SK-N-DZ (cell line): ENCODE results near the gene CRYBB1.
A peak's percentile ranks its signal among the peaks of the same experiment; 100 is the strongest.
"Not testable (repeated sequence)": the region's sequence is repeated elsewhere in the genome, so short reads cannot be mapped to it uniquely, and the experiment has no call there.

Source experiments
- DNase-seq: peaks from one replicate; pipeline ENCODE4 v3.0.0-alpha.2; 2015; ENCODE audit warnings: low spot score

The CRYBB1 gene

DNA sequence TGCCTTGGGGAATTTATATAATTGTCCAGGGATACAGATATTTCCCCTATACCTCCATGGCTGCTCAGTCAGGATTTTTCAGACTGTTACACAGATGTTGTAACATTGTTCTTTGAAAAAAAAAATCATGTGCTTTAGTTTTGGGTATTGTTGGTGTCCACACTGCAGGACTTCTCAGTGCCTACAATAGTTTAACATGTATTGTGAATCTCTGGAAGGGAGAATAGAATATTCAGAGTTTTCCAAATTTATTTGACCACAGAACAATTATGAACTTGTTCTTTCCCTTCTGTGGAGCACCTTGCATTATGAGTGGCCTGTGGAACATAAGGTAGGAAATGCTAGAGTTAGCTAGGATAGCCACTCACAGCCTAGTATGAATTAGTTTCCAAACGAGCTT is 18.5 kb upstream of the CRYBB1 start:
- DNase-seq, result no peak

DNA sequence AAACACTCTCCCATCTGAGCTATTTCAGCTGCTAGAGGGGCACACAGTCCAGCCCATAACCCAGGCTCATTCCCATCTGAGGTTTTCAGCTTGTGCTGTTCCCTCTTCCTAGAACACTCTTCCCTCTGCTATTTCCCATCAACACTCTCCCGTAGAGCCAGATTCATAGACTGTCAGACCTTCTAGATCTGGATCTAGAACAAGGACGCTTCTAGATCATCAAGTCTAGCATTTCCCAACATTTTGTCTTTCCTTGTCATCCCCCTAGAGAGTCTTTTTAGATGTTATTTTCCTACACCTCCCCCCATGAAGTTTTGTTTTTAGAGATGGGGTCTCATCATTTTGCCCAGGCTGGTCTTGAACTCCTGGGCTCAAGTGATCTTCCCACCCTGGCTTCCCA is 17.3 kb upstream of the CRYBB1 start:
- no peak for DNase-seq

GRCh38 chr22:26634189-26634588 is 16.4 kb upstream of the CRYBB1 start:
- DNase-seq, result no peak

DNA sequence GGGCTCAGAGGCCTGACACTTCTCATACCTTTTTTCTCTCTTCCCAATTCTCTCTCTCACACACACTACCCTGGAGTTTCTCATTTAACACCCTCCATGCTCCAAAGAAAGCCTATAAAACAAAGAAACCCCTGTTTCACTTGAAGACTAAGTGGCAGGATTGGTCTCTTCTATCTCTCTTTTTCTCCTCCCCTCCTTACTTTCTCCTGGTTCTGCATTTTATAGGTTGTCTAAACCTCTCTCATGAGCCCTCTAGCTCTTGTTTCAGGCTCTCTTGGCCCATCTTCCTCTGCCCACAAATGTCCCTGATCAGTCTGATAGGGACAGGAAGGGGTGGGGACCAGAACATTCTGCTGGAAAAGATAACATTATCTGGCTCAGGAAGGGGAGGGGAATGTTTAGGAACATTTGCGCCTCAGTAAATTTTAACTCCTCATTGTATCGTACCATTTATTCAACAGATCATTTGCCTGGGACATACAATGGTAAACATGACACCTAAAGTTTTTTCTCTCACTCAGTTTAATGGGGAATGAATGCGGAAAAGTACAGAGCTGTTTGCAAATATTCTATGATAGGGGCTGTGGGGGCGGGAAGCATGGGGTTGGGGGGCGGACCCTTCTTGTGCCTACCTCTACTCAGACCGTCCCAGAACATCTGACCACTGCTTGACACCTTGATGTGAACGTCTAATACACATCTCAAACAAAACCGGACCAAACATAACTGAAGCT is 14.8 kb upstream of the CRYBB1 start:
- no peak for DNase-seq

GRCh38 chr22:26631282-26631681 is 13.5 kb upstream of the CRYBB1 start:
- DNase-seq, result no peak

GRCh38 chr22:26629988-26630761 is 12.3 kb upstream of the CRYBB1 start:
- DNase-seq, result no peak

DNA sequence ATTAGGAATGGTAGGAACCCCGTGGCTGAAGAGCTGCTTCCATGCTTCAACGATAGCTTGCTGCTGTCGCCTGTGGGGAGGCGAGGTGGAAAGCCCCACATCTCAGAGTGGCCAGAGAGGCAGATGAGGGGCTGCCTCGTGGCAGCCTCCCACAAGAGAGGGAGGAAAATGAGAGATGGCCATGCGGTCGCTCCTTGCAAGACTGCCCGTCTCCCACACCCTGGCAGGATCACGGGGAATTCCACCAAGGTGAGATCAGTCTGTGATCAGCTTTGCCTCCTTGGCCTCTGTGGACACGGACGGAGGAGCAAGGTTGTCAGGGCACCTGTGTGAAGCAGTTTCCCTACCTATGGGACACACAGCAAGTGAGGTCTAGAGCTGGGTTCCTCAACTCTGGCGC is 7.0 kb upstream of the CRYBB1 start:
- no peak for DNase-seq

DNA sequence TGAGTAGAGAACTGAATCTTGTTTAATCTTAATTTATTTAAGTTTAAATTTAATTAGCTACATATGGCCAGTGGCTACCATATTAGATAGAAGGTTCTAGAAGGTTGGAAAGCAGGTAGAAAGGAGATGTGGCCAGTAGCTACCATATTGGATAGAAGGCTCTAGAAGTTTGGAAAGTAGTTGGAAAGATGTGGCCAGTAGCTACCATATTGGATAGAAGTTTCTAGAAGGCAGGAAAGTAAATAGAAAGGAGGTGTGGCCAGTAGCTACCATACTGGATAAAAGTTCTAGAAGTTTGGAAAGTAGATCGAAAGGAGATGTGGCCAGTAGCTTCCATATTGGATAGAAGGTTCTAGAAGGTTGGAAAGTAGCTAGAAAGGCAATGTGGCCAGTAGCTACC is 6.2 kb upstream of the CRYBB1 start:
- no peak for DNase-seq

DNA sequence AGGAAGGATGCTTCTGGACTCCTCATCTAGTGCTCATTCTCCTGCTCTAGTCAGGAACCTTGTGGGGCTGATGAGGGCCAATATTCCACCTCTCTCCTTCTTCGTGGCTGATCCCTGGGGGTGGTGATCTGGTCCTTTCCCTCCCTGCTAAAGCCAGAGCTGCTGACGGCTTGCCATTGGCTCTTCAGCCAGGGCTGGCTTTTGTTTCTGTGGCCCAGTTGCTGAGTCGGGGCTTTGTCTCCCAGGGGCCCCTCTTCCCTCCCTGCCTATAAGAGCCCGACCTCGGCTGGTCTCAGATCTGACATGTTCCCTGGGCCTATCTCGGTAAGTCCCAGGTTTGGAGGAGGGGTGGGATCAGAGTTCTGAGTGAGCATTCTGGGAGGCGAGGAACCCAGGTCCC is 3.8 kb upstream of the CRYBB1 start, which contains the start of gene CRYBA4:
Gene CRYBA4, plus strand, starts transcription at position 301 of the 400 bp plus-strand sequence. CDS start 634 bp downstream, outside the sequence.
- no peak for DNase-seq

- no peak for DNase-seq
Measured at GRCh38 chr22:26620197-26620596, 2.4 kb upstream of the CRYBB1 start.

- no peak for DNase-seq
Measured at GRCh38 chr22:26619510-26619909, 1.7 kb upstream of the CRYBB1 start.

- DNase-seq, result no peak
Measured at GRCh38 chr22:26618455-26618854, 628 bp upstream of the CRYBB1 start.

- peak; percentile 21 for DNase-seq
Measured at GRCh38 chr22:26616650-26617049, 1.2 kb downstream of the CRYBB1 start.

DNA sequence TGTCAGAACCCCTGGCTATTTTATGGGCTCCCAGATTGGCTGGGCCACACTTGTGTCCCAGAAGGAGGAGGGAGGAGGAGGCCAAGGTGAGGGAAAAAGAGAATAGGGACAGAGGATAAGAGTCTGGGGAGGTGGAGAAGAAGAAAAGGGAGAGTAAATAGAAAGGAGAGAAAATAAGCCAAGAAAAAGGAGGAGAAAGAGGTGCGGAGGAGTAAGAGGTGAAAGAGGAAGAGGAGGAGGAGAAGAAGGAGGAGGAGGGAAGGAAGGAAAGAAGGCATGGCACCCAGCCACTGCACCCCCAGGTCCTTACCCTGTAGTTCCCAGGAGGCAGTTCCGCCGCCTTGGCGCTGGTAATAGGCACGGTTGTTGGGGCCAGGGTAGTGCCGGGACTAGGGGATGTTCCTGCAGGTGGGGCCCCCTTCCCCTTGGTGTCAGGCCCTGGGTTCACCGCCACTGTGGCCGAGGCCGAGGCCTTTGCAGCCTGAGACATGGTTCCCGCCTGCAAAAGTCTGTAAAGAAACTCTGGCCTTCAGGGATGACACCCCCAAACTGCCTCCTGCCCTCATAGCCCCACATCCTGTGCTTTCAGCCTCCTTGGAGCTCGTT is 1.9 kb downstream of the CRYBB1 start:
- no peak for DNase-seq

DNA sequence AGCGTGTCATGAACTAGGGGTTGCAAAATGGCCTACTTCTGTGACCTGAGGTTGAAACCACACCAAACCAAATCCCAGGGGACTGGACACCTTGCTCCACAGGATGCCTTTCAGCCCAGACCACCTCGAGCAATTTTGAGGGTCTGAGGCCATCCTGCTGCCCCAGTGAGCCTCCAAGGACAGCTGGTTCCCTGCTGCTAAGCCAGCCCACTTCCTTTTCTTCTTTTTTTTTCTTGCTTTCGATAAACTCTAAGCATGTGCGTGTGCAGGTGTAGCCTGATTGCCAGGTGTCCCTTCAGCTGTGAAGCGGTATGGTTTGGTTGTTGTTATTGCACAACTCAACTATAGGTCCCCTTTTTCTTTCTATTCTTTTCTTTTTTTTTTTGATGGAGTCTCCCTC is 2.7 kb downstream of the CRYBB1 start:
- no peak for DNase-seq

- no peak for DNase-seq
Measured at GRCh38 chr22:26614322-26614721, 3.5 kb downstream of the CRYBB1 start.

DNA sequence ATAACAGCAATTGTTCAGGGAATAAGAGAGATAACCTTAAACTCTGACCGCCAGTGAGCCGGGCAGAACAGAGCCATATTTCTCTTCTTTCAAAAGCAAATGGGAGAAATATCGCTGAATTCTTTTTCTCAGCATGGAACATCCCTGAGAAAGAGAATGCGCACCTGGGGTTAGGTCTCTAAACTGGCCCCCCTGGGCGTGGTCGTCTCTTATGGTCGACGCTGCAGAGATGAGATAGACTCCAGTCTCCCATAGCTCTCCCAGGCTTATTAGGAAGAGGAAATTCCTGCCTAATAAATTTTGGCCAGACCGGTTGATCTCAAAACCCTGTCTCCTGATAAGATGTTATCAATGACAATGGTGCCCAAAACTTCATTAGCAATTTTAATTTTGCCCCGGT is 4.1 kb downstream of the CRYBB1 start:
- not testable (repeated sequence) for DNase-seq

DNA sequence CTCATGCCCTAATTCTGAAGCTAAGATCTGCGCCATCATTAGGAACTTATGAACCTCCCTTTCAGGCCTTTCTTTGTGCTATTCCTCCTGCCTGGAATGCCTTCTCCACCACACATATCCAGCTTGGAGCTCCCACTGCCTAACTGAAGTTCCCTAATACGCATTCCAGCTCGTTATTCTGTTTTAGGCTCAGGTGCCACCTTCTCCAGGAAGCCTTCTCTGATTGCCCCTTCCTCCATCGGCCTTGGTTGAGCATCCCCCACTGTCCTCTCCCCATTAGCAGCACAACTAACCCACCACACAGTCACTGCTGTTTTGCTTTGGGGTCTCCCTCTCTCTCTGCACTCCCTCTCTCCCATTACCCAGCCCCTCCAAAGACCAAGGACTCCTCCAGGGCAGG is 5.2 kb downstream of the CRYBB1 start:
- no peak for DNase-seq

GRCh38 chr22:26610996-26611395 is 6.8 kb downstream of the CRYBB1 start:
- DNase-seq, result no peak

GRCh38 chr22:26610072-26610958 is 7.5 kb downstream of the CRYBB1 start:
- DNase-seq, result no peak

DNA sequence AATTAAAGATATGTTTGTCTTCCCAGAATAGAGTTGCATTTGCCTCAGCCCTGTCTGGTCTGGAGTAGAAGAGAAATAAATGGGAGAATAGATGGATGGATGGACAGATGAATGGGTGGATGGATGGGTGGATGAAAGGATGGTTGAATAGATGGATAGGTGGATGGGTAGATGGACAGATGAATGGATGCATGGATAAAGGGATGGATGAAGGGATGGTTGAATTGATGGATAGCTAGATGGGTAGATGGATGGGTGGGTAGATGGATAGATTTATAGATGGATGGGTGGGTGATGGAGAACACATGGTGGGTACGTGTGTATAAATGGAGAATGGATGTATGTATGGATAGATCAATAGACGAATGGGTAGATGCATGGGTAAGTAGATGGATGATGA is 8.5 kb downstream of the CRYBB1 start:
- DNase-seq, result no peak

DNA sequence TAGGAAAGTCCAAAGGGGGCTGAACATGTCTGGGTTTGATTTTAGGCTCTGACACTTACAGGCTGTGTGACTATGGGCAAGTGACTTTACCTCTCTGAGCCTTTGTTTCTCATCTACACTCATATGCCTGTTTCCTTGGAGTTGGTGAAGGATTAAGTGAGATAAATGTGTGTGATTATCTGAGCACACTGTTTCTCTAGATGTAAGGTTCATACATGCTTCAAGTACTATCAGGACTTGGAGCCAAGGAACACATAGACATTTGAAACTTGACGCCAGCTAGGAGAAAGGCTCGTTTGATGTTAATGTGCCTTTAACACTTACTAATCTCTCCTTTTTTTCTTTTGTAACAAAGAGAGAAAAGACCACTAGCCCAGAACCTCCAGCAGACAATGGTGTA is 9.7 kb downstream of the CRYBB1 start:
- DNase-seq, result no peak
